Liver (tissue), 2 donors: ENCODE measurements around the gene ZNF117.

Experiments used
- EGR1 ChIP-seq, 2 donors: IDR thresholded peaks; 2 replicates each; pipeline ENCODE4 v1.6.1; 2016 to 2018; ENCODE audit warnings: antibody characterized with exemption in 2 of 2, low read depth in 2 of 2
- TAF1 ChIP-seq: conservative IDR thresholded peaks from 2 replicates; pipeline ENCODE4 v1.6.1; 2016; ENCODE audit warnings: antibody characterized with exemption, mild to moderate bottlenecking
- YY1 ChIP-seq: IDR thresholded peaks from 2 replicates; pipeline ENCODE4 v1.6.1; 2016; ENCODE audit warnings: antibody characterized with exemption, mild to moderate bottlenecking
- donor health status: healthy.

DNA sequence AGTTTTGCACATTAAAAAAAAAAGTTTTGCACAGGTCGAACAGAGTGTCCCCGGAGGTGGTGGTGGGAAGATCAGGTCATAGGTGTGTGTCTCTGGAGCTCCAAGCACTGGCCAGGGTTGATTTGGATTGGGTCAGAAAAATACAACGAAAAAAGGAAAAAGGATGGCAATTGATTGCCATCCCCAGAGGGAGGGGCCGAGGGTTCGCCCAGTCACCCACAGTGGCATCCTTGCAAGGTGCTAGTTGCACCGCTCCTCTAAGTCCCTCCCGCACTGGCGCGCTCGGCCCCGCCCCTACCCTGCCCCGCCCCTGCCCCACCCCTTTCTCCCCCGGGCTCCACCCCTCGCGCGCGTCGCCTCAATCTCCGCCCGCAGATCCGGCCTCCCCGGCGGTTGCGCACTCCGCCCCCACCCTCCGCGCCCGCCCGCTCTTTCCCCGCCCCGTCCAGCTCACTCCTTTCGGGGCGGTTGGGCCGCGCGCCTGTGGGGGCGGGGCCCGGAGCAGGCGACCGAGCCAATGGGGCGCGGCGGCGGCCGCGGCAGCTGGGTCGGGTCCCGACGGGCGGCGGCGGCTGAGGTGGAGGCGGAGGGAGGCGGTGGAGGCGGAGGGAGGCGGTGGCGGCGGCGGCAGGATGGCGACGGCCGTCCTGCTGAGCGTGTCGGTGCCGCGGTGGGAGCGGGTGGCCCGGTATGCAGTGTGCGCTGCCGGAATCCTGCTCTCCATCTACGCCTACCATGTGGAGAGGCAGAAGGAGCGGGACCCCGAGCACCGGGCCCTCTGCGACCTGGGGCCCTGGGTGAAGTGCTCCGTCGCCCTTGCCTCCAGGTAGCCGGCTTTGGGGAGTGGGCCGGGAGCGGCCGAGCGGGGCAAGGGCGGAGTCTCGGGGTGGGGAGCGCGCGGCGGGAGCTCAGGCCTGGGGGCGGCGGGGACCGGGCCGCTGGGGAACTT, 47.2 kb upstream of the ZNF117 start:
- TF ChIP-seq YY1 = no peak
- TF ChIP-seq TAF1 = no peak
- no peak for TF ChIP-seq EGR1 (IDR thresholded peaks at IDR 0.05; ENCODE audit: low read depth in 2 of 2)
